SK-N-SH (cell line): ENCODE data around the gene RAP1B. TPM values are rescaled to one million over a fixed set of nuclear protein-coding genes. Genes with fewer than 3 reads are reported as not detected.

Source experiments
- CTCF ChIA-PET: fragments of 300-600, 350-600 bp; formaldehyde crosslinking; extraction: SDS; loops from one replicate; lab custom pipeline; 2021; lab: Yijun Ruan, JAX
- POLR2A ChIA-PET: fragments of 350-600 bp; sonication (Branson Sonifier 250); formaldehyde crosslinking; extraction: SDS; loops from one replicate; lab custom pipeline; 2020; ENCODE audit warnings: antibody characterized with exemption, inconsistent platforms; lab: Yijun Ruan, JAX
- DNase-seq: peaks from one replicate; pipeline ENCODE4 v3.0.0; 2012
- H2AFZ ChIP-seq: fragments of 200-600 bp; sonication (generic); 2 replicates; pipeline ENCODE4 v1.8.1; 2016; ENCODE audit warnings: antibody characterized with exemption, mild to moderate bottlenecking, low read depth
- H3F3A ChIP-seq: fragments of 200-600 bp; sonication (generic); replicated peaks from 2 replicates; pipeline ENCODE3; 2016; ENCODE audit warnings: antibody characterized with exemption, mild to moderate bottlenecking; ENCODE audit not compliant: insufficient read depth
- H3K27ac ChIP-seq, 2 experiments: fragments of 200-500 bp in 1 of 2; fragments of 200-600 bp in 1 of 2; sonication (Bioruptor generic) in 1 of 2; sonication (generic), shearing (Covaris generic) in 1 of 2; 2 replicates each; pipeline versions ENCODE4 v1.5.1 to v1.6.1; 2014 to 2016; ENCODE audit warnings: low read depth in 2 of 2, inconsistent platforms in 1 of 2, low read length in 1 of 2, mild to moderate bottlenecking in 1 of 2, mixed read lengths in 1 of 2
- H3K27me3 ChIP-seq: fragments of 200-600 bp; sonication (generic), shearing (Covaris generic); 2 replicates; pipeline ENCODE4 v1.6.1; 2016; ENCODE audit warnings: mixed run types; ENCODE audit not compliant: insufficient read depth
- H3K36me3 ChIP-seq, 2 experiments: fragments of 200-500 bp in 1 of 2; fragments of 200-600 bp in 1 of 2; sonication (Bioruptor generic) in 1 of 2; sonication (generic) in 1 of 2; replicated peaks in 1 of 2; 2 replicates each; pipeline versions ENCODE3 to v1.5.1; 2014 to 2016; ENCODE audit warnings: low read length in 1 of 2, mild to moderate bottlenecking in 1 of 2; ENCODE audit not compliant: insufficient read depth in 2 of 2, control insufficient read depth in 1 of 2
- H3K4me1 ChIP-seq, 2 experiments: fragments of 200-500 bp in 1 of 2; fragments of 200-600 bp in 1 of 2; sonication (Bioruptor generic) in 1 of 2; sonication (generic), shearing (Covaris generic) in 1 of 2; 2 replicates each; pipeline versions ENCODE4 v1.5.1 to v1.6.1; 2014 to 2016; ENCODE audit warnings: low read depth in 1 of 2, low read length in 1 of 2, mixed run types in 1 of 2; ENCODE audit not compliant: insufficient read depth in 2 of 2, control insufficient read depth in 1 of 2
- H3K4me2 ChIP-seq: fragments of 200-600 bp; sonication (generic), shearing (Covaris generic); 2 replicates; pipeline ENCODE4 v1.6.1; 2017; ENCODE audit warnings: mixed run types
- H3K4me3 ChIP-seq, 2 experiments: fragments of 200-500 bp in 1 of 2; fragments of 200-600 bp in 1 of 2; sonication (Bioruptor generic) in 1 of 2; sonication (generic), shearing (Covaris generic) in 1 of 2; 2 replicates each; pipeline versions ENCODE4 v1.5.1 to v1.8.1; 2014 to 2016; ENCODE audit warnings: low read depth in 2 of 2, inconsistent platforms in 1 of 2, low read length in 1 of 2, mild to moderate bottlenecking in 1 of 2, mixed read lengths in 1 of 2, moderate library complexity in 1 of 2
- H3K79me2 ChIP-seq: fragments of 200-600 bp; sonication (generic); 2 replicates; pipeline ENCODE4 v1.8.1; 2017; ENCODE audit warnings: mild to moderate bottlenecking; ENCODE audit not compliant: insufficient read depth
- H3K9ac ChIP-seq: fragments of 200-600 bp; sonication (generic); 2 replicates; pipeline ENCODE4 v1.6.1; 2017; ENCODE audit warnings: mixed run types
- H3K9me2 ChIP-seq: fragments of 200-600 bp; sonication (generic); 2 replicates; pipeline ENCODE4 v1.6.1; 2017; ENCODE audit warnings: mixed run types
- H3K9me3 ChIP-seq: fragments of 200-600 bp; sonication (generic); 2 replicates; pipeline ENCODE4 v1.6.1; 2017; ENCODE audit warnings: mixed run types, mild to moderate bottlenecking, moderate library complexity
- H4K20me1 ChIP-seq: fragments of 200-600 bp; sonication (generic); 2 replicates; pipeline ENCODE4 v1.6.1; 2017; ENCODE audit warnings: mild to moderate bottlenecking, mixed run types; ENCODE audit not compliant: insufficient read depth
- CHD2 ChIP-seq: fragments of 150-350 bp; IDR thresholded peaks from 2 replicates; pipeline ENCODE4 v1.6.1; 2018; ENCODE audit warnings: low read length; ENCODE audit not compliant: partially characterized antibody
- ELF1 ChIP-seq: IDR thresholded peaks from 2 replicates; pipeline ENCODE4 v1.4.0; 2012
- EZH2phosphoT487 ChIP-seq: fragments of 200-600 bp; sonication (generic); IDR thresholded peaks from 2 replicates; pipeline ENCODE4 v1.6.1; 2017; ENCODE audit warnings: low read depth, mixed run types, mild to moderate bottlenecking, antibody characterized with exemption, moderate library complexity, borderline replicate concordance
- FOSL2 ChIP-seq: IDR thresholded peaks from 2 replicates; pipeline ENCODE4 v1.4.0; 2012; ENCODE audit warnings: low read depth, mild to moderate bottlenecking, moderate library complexity, borderline replicate concordance
- FOXJ3 ChIP-seq: sonication (generic); formaldehyde crosslinking; IDR thresholded peaks from 2 replicates; pipeline ENCODE4 v1.5.1; 2020; ENCODE audit warnings: mild to moderate bottlenecking, missing genetic modification reagents
- IRF3 ChIP-seq: fragments of 150-350 bp; IDR thresholded peaks from 2 replicates; pipeline ENCODE4 v1.6.1; 2016; ENCODE audit warnings: mild to moderate bottlenecking, low read depth, low read length
- JUND ChIP-seq: IDR thresholded peaks from 2 replicates; pipeline ENCODE4 v1.4.0; 2012
- POLR2AphosphoS5 ChIP-seq: IDR thresholded peaks from 2 replicates; pipeline ENCODE4 v1.6.1; 2012; ENCODE audit warnings: low read depth, low read length
- RFX5 ChIP-seq: IDR thresholded peaks from 2 replicates; pipeline ENCODE4 v1.6.1; 2012; ENCODE audit warnings: mild to moderate bottlenecking, improper control_type of control experiment, low read length
- RXRA ChIP-seq: IDR thresholded peaks from 2 replicates; pipeline ENCODE4 v1.4.0; 2012; ENCODE audit warnings: low read depth, mild to moderate bottlenecking, borderline replicate concordance
- SIN3A ChIP-seq: IDR thresholded peaks from 2 replicates; pipeline ENCODE4 v1.6.1; 2012; ENCODE audit warnings: low read depth, mild to moderate bottlenecking, low read length, moderate library complexity, borderline replicate concordance
- TAF1 ChIP-seq: IDR thresholded peaks from 2 replicates; pipeline ENCODE4 v1.6.1; 2012; ENCODE audit warnings: low read depth, mild to moderate bottlenecking, low read length, moderate library complexity, borderline replicate concordance
- TCF12 ChIP-seq: IDR thresholded peaks from 2 replicates; pipeline ENCODE4 v1.4.0; 2012
- TEAD4 ChIP-seq: IDR thresholded peaks from 2 replicates; pipeline ENCODE4 v1.4.0; 2012; ENCODE audit warnings: mild to moderate bottlenecking, borderline replicate concordance; ENCODE audit not compliant: insufficient read depth
- YY1 ChIP-seq: IDR thresholded peaks from 2 replicates; pipeline ENCODE4 v1.4.0; 2012; ENCODE audit warnings: low read depth, mild to moderate bottlenecking
- ZBTB33 ChIP-seq: IDR thresholded peaks from 2 replicates; pipeline ENCODE4 v1.4.0; 2012; ENCODE audit warnings: low read depth, borderline replicate concordance
- WGBS: methylation state at CpG from one replicate; pipeline ENCODE4 v1.1.6; 2017; ENCODE audit warnings: low lambda C conversion rate; 5-methylcytosine and 5-hydroxymethylcytosine counted together
- polyA plus RNA-seq, 3 experiments: library from polyadenylated mRNA; depleted of rRNA; stranded (reverse); fragments of >200 nt; gene quantifications; 2 replicates each; pipeline ENCODE4 v1.2.3, GENCODE V29; 2012
- TF ChIP-seq, protein P1 (sequence below): IDR thresholded peaks from 2 replicates; pipeline ENCODE4 v1.6.1; 2012; ENCODE audit warnings: mild to moderate bottlenecking, low read depth, low read length, moderate library complexity
- TF ChIP-seq, protein P2 (sequence below): fragments of 150-350 bp; IDR thresholded peaks from 2 replicates; pipeline ENCODE4 v1.6.1; 2017; ENCODE audit warnings: antibody characterized with exemption, low read length, low read depth, borderline replicate concordance
- TF ChIP-seq, protein P3 (sequence below): IDR thresholded peaks from 2 replicates; pipeline ENCODE4; 2012

Gene RAP1B
- polyA plus RNA-seq, 1 of the 3 experiments (the other 2 are of a cell fraction), result 128 TPM

- no peak for TF ChIP-seq FOSL2
- no peak for TF ChIP-seq RFX5
- TF ChIP-seq, protein P1, sequence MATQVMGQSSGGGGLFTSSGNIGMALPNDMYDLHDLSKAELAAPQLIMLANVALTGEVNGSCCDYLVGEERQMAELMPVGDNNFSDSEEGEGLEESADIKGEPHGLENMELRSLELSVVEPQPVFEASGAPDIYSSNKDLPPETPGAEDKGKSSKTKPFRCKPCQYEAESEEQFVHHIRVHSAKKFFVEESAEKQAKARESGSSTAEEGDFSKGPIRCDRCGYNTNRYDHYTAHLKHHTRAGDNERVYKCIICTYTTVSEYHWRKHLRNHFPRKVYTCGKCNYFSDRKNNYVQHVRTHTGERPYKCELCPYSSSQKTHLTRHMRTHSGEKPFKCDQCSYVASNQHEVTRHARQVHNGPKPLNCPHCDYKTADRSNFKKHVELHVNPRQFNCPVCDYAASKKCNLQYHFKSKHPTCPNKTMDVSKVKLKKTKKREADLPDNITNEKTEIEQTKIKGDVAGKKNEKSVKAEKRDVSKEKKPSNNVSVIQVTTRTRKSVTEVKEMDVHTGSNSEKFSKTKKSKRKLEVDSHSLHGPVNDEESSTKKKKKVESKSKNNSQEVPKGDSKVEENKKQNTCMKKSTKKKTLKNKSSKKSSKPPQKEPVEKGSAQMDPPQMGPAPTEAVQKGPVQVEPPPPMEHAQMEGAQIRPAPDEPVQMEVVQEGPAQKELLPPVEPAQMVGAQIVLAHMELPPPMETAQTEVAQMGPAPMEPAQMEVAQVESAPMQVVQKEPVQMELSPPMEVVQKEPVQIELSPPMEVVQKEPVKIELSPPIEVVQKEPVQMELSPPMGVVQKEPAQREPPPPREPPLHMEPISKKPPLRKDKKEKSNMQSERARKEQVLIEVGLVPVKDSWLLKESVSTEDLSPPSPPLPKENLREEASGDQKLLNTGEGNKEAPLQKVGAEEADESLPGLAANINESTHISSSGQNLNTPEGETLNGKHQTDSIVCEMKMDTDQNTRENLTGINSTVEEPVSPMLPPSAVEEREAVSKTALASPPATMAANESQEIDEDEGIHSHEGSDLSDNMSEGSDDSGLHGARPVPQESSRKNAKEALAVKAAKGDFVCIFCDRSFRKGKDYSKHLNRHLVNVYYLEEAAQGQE, result no peak
- TF ChIP-seq TEAD4, result no peak
- TF ChIP-seq ZBTB33, result no peak
- no peak for TF ChIP-seq TAF1
- no peak for TF ChIP-seq FOXJ3 (CRISPR knock-in tag)
- no peak for TF ChIP-seq JUND
- no peak for TF ChIP-seq TCF12
- TF ChIP-seq POLR2AphosphoS5, result no peak
- TF ChIP-seq, all 33 proteins: peak for 0
These were observed 2.0 kb downstream of the RAP1B start (continued) for GRCh38 chr12:68612697-68613096.

DNA sequence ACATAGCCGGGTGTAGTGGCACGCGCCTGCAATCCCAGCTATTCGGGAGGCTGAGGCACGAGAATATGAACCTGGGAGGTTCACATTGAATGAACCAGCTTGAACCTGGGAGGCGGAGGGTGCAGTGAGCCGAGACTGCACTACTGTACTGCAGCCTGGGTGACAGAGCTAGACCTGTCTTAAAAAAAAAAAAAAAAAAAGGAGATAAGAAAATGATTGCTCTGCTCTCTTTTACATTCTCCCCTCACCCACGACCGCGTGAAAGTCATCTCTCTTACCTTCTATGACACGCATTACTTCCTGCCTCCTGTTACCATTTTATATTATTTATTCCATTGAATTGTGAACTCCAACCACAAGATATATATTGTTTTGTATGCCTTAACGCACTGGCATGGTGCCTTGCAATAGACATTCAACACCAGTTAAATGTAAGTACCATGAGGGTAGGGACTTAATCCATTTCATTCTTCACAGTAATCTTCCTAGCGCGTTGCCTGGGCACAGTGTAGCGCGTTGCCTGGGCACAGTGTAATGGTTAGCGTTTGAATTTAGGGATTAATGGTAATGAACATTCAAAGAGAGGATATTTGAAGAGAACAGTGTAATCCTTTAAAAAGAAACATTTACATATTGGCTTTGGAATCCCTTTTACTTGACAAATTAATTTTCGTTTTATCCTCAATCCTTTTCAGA lies 2.7 kb downstream of the RAP1B start:
- H3K9me3 ChIP-seq, result no peaks in the 10 kb centered on the region
- no peak overlapping the region for H2AFZ ChIP-seq
- DNase-seq, result no peak
- H3K9ac ChIP-seq, result no peak overlapping the region
- H3K4me1 ChIP-seq, result peaks cover 8 to 12% of the 10 kb centered on the region in 2 experiments; a peak in 3 of 4 replicates
- H3K27ac ChIP-seq, result peak overlapping the region in 1 of 2 experiments; percentile 94; a peak in 1 of 4 replicates
- peaks cover 66% of the 10 kb centered on the region for H4K20me1 ChIP-seq
- CTCF ChIA-PET, result interaction anchor here (0.6 to 1.7 kb wide), 5 partner anchors 9 to 1158 kb away, joined by 3 to 4 read pairs (median 3); no protein-coding TSS in a partner anchor
- peaks cover 34% of the 10 kb centered on the region for H3F3A ChIP-seq
- peak overlapping the region; percentile 74 for H3K4me2 ChIP-seq
- H3K4me3 ChIP-seq, result peak overlapping the region in 1 of 2 experiments; percentile 87; a peak in 2 of 4 replicates
- 97% methylated on average over 18 of the region's 18 CpGs for WGBS
- H3K9me2 ChIP-seq, result no peaks in the 10 kb centered on the region
- POLR2A ChIA-PET, result no interaction called here
- no peaks in the 10 kb centered on the region for H3K27me3 ChIP-seq
- H3K79me2 ChIP-seq, result peaks cover 71% of the 10 kb centered on the region
- peaks cover 3 to 5% of the 10 kb centered on the region in 2 experiments for H3K36me3 ChIP-seq
- TF ChIP-seq POLR2AphosphoS5 (no peak), CHD2 (no peak), IRF3 (no peak), SIN3A (no peak), TCF12 (no peak), YY1 (no peak), RFX5 (no peak), TAF1 (no peak), RXRA (no peak), EZH2phosphoT487 (no peak), ELF1 (no peak)
- TF ChIP-seq, protein P2, sequence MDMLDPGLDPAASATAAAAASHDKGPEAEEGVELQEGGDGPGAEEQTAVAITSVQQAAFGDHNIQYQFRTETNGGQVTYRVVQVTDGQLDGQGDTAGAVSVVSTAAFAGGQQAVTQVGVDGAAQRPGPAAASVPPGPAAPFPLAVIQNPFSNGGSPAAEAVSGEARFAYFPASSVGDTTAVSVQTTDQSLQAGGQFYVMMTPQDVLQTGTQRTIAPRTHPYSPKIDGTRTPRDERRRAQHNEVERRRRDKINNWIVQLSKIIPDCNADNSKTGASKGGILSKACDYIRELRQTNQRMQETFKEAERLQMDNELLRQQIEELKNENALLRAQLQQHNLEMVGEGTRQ, result no peak
- TF ChIP-seq, protein P3, sequence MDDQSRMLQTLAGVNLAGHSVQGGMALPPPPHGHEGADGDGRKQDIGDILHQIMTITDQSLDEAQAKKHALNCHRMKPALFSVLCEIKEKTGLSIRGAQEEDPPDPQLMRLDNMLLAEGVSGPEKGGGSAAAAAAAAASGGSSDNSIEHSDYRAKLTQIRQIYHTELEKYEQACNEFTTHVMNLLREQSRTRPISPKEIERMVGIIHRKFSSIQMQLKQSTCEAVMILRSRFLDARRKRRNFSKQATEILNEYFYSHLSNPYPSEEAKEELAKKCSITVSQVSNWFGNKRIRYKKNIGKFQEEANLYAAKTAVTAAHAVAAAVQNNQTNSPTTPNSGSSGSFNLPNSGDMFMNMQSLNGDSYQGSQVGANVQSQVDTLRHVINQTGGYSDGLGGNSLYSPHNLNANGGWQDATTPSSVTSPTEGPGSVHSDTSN, result no peak
